Right lobe of liver (tissue), 4 donors: ENCODE measurements around the gene RIMS1.

Experiments used
- POLR2A ChIP-seq: fragments of 450-650 bp; IDR thresholded peaks from one replicate; pipeline ENCODE4 v1.6.1; 2017; ENCODE audit warnings: antibody characterized with exemption, mild to moderate bottlenecking
- TF ChIP-seq, protein P1 (sequence below), 4 donors: fragments of 200-600 bp in 3 of 4; fragments of 450-650 bp in 1 of 4; IDR thresholded peaks; one replicate each; pipeline versions ENCODE4 v1.5.1 to v1.8.0; 2016 to 2022; ENCODE audit warnings: antibody characterized with exemption in 4 of 4, mild to moderate bottlenecking in 2 of 4
- donor health status: DM: no; HTN: no; CAD: no.
- donor health status: DM: no; HTN: no; CAD: no.
- donor health status: DM: no; HTN: yes; CAD: no.

DNA sequence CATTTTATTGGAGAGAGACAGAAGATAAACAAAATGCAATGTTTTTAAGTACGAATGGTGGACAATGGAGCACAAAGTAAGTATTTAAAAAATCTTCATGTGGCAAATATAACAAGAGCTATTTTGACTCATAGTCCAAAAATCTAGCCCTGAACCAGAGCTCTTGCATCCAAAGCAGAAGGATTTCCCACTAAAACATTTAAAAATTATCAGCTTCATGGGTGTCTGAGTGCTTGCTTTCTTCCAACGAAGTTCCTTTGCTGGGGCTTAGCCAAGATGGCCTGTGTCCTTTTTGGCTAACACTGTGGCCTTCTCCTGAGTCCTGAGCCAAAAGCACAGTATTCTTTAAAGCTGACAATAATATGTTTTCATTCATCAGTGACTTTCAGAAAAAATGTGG is 161.7 kb downstream of the RIMS1 start:
- TF ChIP-seq, protein P1, sequence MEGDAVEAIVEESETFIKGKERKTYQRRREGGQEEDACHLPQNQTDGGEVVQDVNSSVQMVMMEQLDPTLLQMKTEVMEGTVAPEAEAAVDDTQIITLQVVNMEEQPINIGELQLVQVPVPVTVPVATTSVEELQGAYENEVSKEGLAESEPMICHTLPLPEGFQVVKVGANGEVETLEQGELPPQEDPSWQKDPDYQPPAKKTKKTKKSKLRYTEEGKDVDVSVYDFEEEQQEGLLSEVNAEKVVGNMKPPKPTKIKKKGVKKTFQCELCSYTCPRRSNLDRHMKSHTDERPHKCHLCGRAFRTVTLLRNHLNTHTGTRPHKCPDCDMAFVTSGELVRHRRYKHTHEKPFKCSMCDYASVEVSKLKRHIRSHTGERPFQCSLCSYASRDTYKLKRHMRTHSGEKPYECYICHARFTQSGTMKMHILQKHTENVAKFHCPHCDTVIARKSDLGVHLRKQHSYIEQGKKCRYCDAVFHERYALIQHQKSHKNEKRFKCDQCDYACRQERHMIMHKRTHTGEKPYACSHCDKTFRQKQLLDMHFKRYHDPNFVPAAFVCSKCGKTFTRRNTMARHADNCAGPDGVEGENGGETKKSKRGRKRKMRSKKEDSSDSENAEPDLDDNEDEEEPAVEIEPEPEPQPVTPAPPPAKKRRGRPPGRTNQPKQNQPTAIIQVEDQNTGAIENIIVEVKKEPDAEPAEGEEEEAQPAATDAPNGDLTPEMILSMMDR (IDR thresholded peaks at IDR 0.05), result no peak
- no peak for TF ChIP-seq POLR2A
